T-cell (primary cell): Measurements from ENCODE around the gene LSM6. TPM values are rescaled to one million over a fixed set of nuclear protein-coding genes. Genes with fewer than 3 reads are reported as not detected.

ENCODE experiments used
- total RNA-seq, 35 experiments: library from RNA in 6 of 35; stranded (reverse) in 6 of 35; fragments of 120-200 nt in 1 of 35; gene quantifications; one replicate each; pipeline versions ENCODE4 v1.2.1 to v1.2.4 and lab custom pipeline; 2013 to 2026

Gene LSM6
- total RNA-seq, 5 donors from 2014 or later (not counting 1 experiment from before 2014, with no cell fraction given) = 23.1 to 52.0 (median 45.2) TPM

Other genes starting within 250 kb of the LSM6 start
- gene ZNF827, start 236.9 kb upstream of the LSM6 start, total RNA-seq = 10 to 100 TPM; 17.3 to 24.8 (median 18.5) TPM
- 1 to 10 TPM in 3 of 5 donors, under 1 TPM in 2; 0.65 to 2.0 (median 1.4) TPM for gene REELD1, start 38.8 kb downstream of the LSM6 start, total RNA-seq